OCI-LY7 (cell line): ENCODE measurements around the gene FGR. TPM values are rescaled to one million over a fixed set of nuclear protein-coding genes. Genes with fewer than 3 reads are reported as not detected.

Source experiments
- BruUV-seq: library from RNA; stranded (reverse); fragments of 400-500 nt; replicated peaks from 2 replicates; lab custom pipeline; 2021; lab: Mats Ljungman, UMichigan
- CTCF ChIA-PET: fragments of 300-600 bp; sonication (Branson Sonifier 250); formaldehyde crosslinking; loops from one replicate; lab custom pipeline; 2022; ENCODE audit warnings: antibody characterized with exemption; ENCODE audit not compliant: unreplicated experiment; lab: Charles Lee
- POLR2A ChIA-PET: fragments of 300-600 bp; sonication (Branson Sonifier 250); formaldehyde crosslinking; loops from one replicate; lab custom pipeline; 2022; ENCODE audit warnings: antibody characterized with exemption; lab: Charles Lee
- DNase-seq: peaks from one replicate; pipeline ENCODE4 v3.0.0-alpha.2; 2015; ENCODE audit warnings: low spot score
- H2AFZ ChIP-seq: fragments of 200-600 bp; sonication (generic), shearing (Covaris generic); 2 replicates; pipeline ENCODE4 v1.6.1; 2014; ENCODE audit warnings: mild to moderate bottlenecking, antibody characterized with exemption, low read length, moderate library complexity
- H3K27ac ChIP-seq: fragments of 200-600 bp; sonication (generic); 2 replicates; pipeline ENCODE4 v1.5.1; 2014; ENCODE audit warnings: mixed run types, low read depth, mild to moderate bottlenecking, moderate library complexity, low read length, inconsistent platforms; ENCODE audit not compliant: poor library complexity, severe bottlenecking
- H3K36me3 ChIP-seq: fragments of 200-600 bp; sonication (generic); 2 replicates; pipeline ENCODE4 v1.6.1; 2014; ENCODE audit warnings: mild to moderate bottlenecking, antibody characterized with exemption, low read length, moderate library complexity, mixed read lengths; ENCODE audit not compliant: insufficient read depth
- H3K4me1 ChIP-seq: fragments of 200-600 bp; sonication (generic); 2 replicates; pipeline ENCODE4 v1.5.1; 2014; ENCODE audit warnings: mild to moderate bottlenecking, low read length; ENCODE audit not compliant: insufficient read depth, poor library complexity, severe bottlenecking
- H3K4me2 ChIP-seq: fragments of 200-600 bp; sonication (generic); 2 replicates; pipeline ENCODE4 v1.6.1; 2014; ENCODE audit warnings: mild to moderate bottlenecking, low read length
- H3K4me3 ChIP-seq: fragments of 200-600 bp; sonication (generic); 2 replicates; pipeline ENCODE4 v1.5.1; 2014; ENCODE audit warnings: mild to moderate bottlenecking, low read depth, low read length; ENCODE audit not compliant: poor library complexity, severe bottlenecking
- H3K79me2 ChIP-seq: fragments of 200-600 bp; sonication (generic); 2 replicates; pipeline ENCODE4 v1.6.1; 2016; ENCODE audit warnings: low read depth, mild to moderate bottlenecking, low read length, moderate library complexity, mixed read lengths; ENCODE audit not compliant: insufficient read depth
- H3K9me2 ChIP-seq: fragments of 200-600 bp; sonication (generic); 2 replicates; pipeline ENCODE4 v1.6.1; 2016; ENCODE audit warnings: mild to moderate bottlenecking, low read length, mixed read lengths; ENCODE audit not compliant: insufficient read depth
- H3K9me3 ChIP-seq: fragments of 200-600 bp; sonication (generic); 2 replicates; pipeline ENCODE4 v1.6.1; 2014; ENCODE audit warnings: mild to moderate bottlenecking, mixed run types, low read length, mixed read lengths
- H4K20me1 ChIP-seq: fragments of 200-600 bp; sonication (generic); 2 replicates; pipeline ENCODE4 v1.6.1; 2014; ENCODE audit warnings: mild to moderate bottlenecking, antibody characterized with exemption, low read length, moderate library complexity, mixed read lengths; ENCODE audit not compliant: insufficient read depth
- CTCF ChIP-seq: fragments of 200-600 bp; sonication (generic); conservative IDR thresholded peaks from 2 replicates; pipeline ENCODE4 v1.5.1; 2014; ENCODE audit warnings: mild to moderate bottlenecking, antibody characterized with exemption, low read length, moderate library complexity, mixed read lengths
- EZH2phosphoT487 ChIP-seq: fragments of 200-600 bp; sonication (generic); IDR thresholded peaks from 2 replicates; pipeline ENCODE4 v1.6.1; 2018; ENCODE audit warnings: low read depth, borderline replicate concordance, mild to moderate bottlenecking, mixed run types, antibody characterized with exemption, low read length, moderate library complexity, mixed read lengths
- intact Hi-C: fragments of 100-400 bp; cut with micrococcal nuclease; formaldehyde crosslinking; loops from one replicate; pipeline ENCODE4 v1.10.0; 2022; ENCODE audit not compliant: unreplicated experiment
- total RNA-seq, 2 experiments: library from RNA; depleted of rRNA in 1 of 2; stranded (reverse); fragments of >200 nt in 1 of 2; shearing (Covaris generic) in 1 of 2; gene quantifications; 2 replicates each; pipeline ENCODE4 v1.2.3, GENCODE V29; 2014 to 2022

FGR gene
- total RNA-seq, 2 experiments from 2014 or later, result 1.2 to 2.2 TPM

GRCh38 chr1:27597516-27598294, 37.3 kb downstream of the FGR start:
- TF ChIP-seq CTCF, result no peak
- TF ChIP-seq EZH2phosphoT487, result no peak
- Histone ChIP-seq H3K27ac (peak overlapping the region; percentile 14), H2AFZ (no peak overlapping the region), H3K4me1 (peaks cover 66% of the 10 kb centered on the region), H3K4me2 (peak overlapping the region; percentile 82), H3K9me2 (no peaks in the 10 kb centered on the region), H3K79me2 (no peaks in the 10 kb centered on the region; the same call in 1 of the 2 replicates), H3K36me3 (no peaks in the 10 kb centered on the region), H3K4me3 (peak overlapping the region; percentile 30), H3K9me3 (no peaks in the 10 kb centered on the region), H4K20me1 (0 out of 2 replicates have a peak, but pooled peaks cover 11% of the 10 kb centered on the region)
- CTCF ChIA-PET, result no interaction called here
- BruUV-seq, result no TSS peak
- intact Hi-C loops, result no loop called here
- POLR2A ChIA-PET, result no interaction called here
- DNase-seq, result no peak

- Histone ChIP-seq H3K79me2 (no peaks in the 10 kb centered on the region; the same call in 1 of the 2 replicates), H4K20me1 (0 out of 2 replicates have a peak, but pooled peaks cover 11% of the 10 kb centered on the region), H3K36me3 (no peaks in the 10 kb centered on the region), H3K4me3 (no peak overlapping the region), H3K9me3 (no peaks in the 10 kb centered on the region), H3K27ac (no peak overlapping the region), H3K9me2 (no peaks in the 10 kb centered on the region), H2AFZ (no peak overlapping the region), H3K4me2 (peak overlapping the region; percentile 82), H3K4me1 (peaks cover 59% of the 10 kb centered on the region)
- BruUV-seq, result no TSS peak
- POLR2A ChIA-PET, result interaction anchor here (0.8 kb wide), 1 partner anchor 14 kb away, joined by 3 read pairs; no protein-coding TSS in a partner anchor
- CTCF ChIA-PET, result no interaction called here
- TF ChIP-seq EZH2phosphoT487 (no peak), CTCF (no peak)
- DNase-seq, result no peak
- intact Hi-C loops, result no loop called here
Observed at GRCh38 chr1:27596986-27597385, 38.0 kb downstream of the FGR start.

GRCh38 chr1:27596261-27596660, 38.7 kb downstream of the FGR start:
- Histone ChIP-seq H4K20me1 (0 out of 2 replicates have a peak, but pooled peaks cover 11% of the 10 kb centered on the region), H3K36me3 (no peaks in the 10 kb centered on the region), H3K4me1 (peaks cover 52% of the 10 kb centered on the region), H3K27ac (no peak overlapping the region), H2AFZ (no peak overlapping the region), H3K4me2 (no peak overlapping the region; the same call in 1 of the 2 replicates), H3K9me2 (no peaks in the 10 kb centered on the region), H3K4me3 (no peak overlapping the region), H3K79me2 (no peaks in the 10 kb centered on the region; the same call in 1 of the 2 replicates), H3K9me3 (no peaks in the 10 kb centered on the region)
- intact Hi-C loops, result no loop called here
- no TSS peak for BruUV-seq
- ChIA-PET POLR2A (interaction anchor here (0.8 kb wide), 1 partner anchor 13 kb away, joined by 3 read pairs; no protein-coding TSS in a partner anchor), CTCF (interaction anchor here (0.6 kb wide), 1 partner anchor 42 kb away, joined by 3 read pairs; no protein-coding TSS in a partner anchor)
- DNase-seq, result no peak
- TF ChIP-seq CTCF (no peak), EZH2phosphoT487 (no peak)
